K562 (cell line): ENCODE results near the gene C12orf42. TPM values are rescaled to one million over a fixed set of nuclear protein-coding genes. Genes with fewer than 3 reads are reported as not detected.

ENCODE experiments used
- BRD4 ChIP-seq: fragments of 200-600 bp; sonication (generic); IDR thresholded peaks from 2 replicates; pipeline ENCODE4 v1.6.1; 2017; ENCODE audit warnings: inconsistent platforms
- CEBPZ ChIP-seq: fragments of 150-350 bp; IDR thresholded peaks from 2 replicates; pipeline ENCODE4 v1.6.1; 2014; ENCODE audit warnings: low read depth, mild to moderate bottlenecking, low read length, borderline replicate concordance
- DLX4 ChIP-seq: fragments of 250-450 bp; sonication (Bioruptor Pico); IDR thresholded peaks from 2 replicates; pipeline ENCODE4 v1.6.1; 2021; ENCODE audit warnings: mild to moderate bottlenecking
- KDM5B ChIP-seq: fragments of 200-600 bp; sonication (generic); IDR thresholded peaks from 2 replicates; pipeline ENCODE4 v1.6.1; 2012; ENCODE audit warnings: low read depth, mild to moderate bottlenecking, moderate library complexity, low read length, control low read depth, inconsistent platforms; ENCODE audit not compliant: insufficient replicate concordance
- NR2F6 ChIP-seq: fragments of 450-650 bp; formaldehyde crosslinking; IDR thresholded peaks from 2 replicates; pipeline ENCODE4 v1.4.0; 2020; ENCODE audit warnings: mild to moderate bottlenecking
- PHB2 ChIP-seq: fragments of 450-650 bp; IDR thresholded peaks from 2 replicates; pipeline ENCODE4 v1.6.1; 2017; ENCODE audit warnings: low read depth
- RBM25 ChIP-seq: fragments of 200-400 bp; formaldehyde crosslinking; IDR thresholded peaks from 2 replicates; pipeline ENCODE4 v1.6.1; 2018; ENCODE audit warnings: low read length, low read depth, moderate library complexity; ENCODE audit not compliant: severe bottlenecking
- RHOXF2B ChIP-seq: fragments of 250-450 bp; sonication (Bioruptor Pico); conservative IDR thresholded peaks from 2 replicates; pipeline ENCODE4 v1.5.1; 2021
- SMARCE1 ChIP-seq: fragments of 450-650 bp; IDR thresholded peaks from 2 replicates; pipeline ENCODE4 v1.7.1; 2016; ENCODE audit warnings: mild to moderate bottlenecking
- ZFP91 ChIP-seq: sonication (generic); formaldehyde crosslinking; IDR thresholded peaks from 2 replicates; pipeline ENCODE4 v1.8.0; 2022; ENCODE audit warnings: mild to moderate bottlenecking, missing genetic modification reagents
- ZNF408 ChIP-seq: fragments of 250-450 bp; sonication (Bioruptor Pico); IDR thresholded peaks from 2 replicates; pipeline ENCODE4 v1.4.0; 2020; ENCODE audit warnings: low read depth, mild to moderate bottlenecking, moderate library complexity
- ZNF785 ChIP-seq: fragments of 250-450 bp; sonication (Bioruptor Pico); IDR thresholded peaks from 2 replicates; pipeline ENCODE4 v1.4.0; 2020; ENCODE audit warnings: mild to moderate bottlenecking
- polyA plus RNA-seq, 8 experiments: library from polyadenylated mRNA; depleted of rRNA in 4 of 8; stranded (reverse) in 5 of 8; unstranded in 3 of 8; fragments of >200 nt; fragmentation: Nextera tagmentation in 2 of 8; fragmentation: Illumina TruSeq in 1 of 8; extraction: Ambion mirVana in 2 of 8; extraction: Trizol in 1 of 8; gene quantifications; 2 replicates each; pipeline versions ENCODE4 v1.2.1 to v1.2.3, GENCODE V29; 2011 to 2014; ENCODE audit warnings: inconsistent platforms in 1 of 8, missing spikeins in 1 of 8
- total RNA-seq, 7 experiments: library from RNA; depleted of rRNA in 6 of 7; stranded (reverse); fragments of >200 nt in 6 of 7; fragmentation: Illumina TruSeq in 2 of 7; extraction: Trizol in 2 of 7; gene quantifications; 2 replicates each; pipeline versions ENCODE4 v1.2.1 to v1.2.3, GENCODE V29; 2011 to 2021; ENCODE audit warnings: low replicate concordance in 1 of 7

C12orf42 gene
- total and polyA plus RNA-seq, 9 of the 15 experiments (the other 6 are each of a cell fraction or from before 2014, with no cell fraction given) = not detected

- TF ChIP-seq ZFP91 = no peak
- no peak for TF ChIP-seq PHB2
- no peak for TF ChIP-seq RBM25
- TF ChIP-seq RHOXF2B (CRISPR knock-in tag) = no peak
- no peak for TF ChIP-seq ZNF408
- no peak for TF ChIP-seq KDM5B
- no peak for TF ChIP-seq SMARCE1
- no peak for TF ChIP-seq NR2F6 (CRISPR knock-in tag)
- TF ChIP-seq DLX4 (CRISPR knock-in tag) = no peak
- TF ChIP-seq ZNF785 (CRISPR knock-in tag) = no peak
- TF ChIP-seq CEBPZ = no peak
- no peak for TF ChIP-seq BRD4
These were observed 168.1 kb downstream of the C12orf42 start (continued) for GRCh38 chr12:103327676-103328075.
